ENCODE measurements around the gene CRHR1.

Gene CRHR1

GRCh38 chr17:45877467-45877866, 93.3 kb downstream of the CRHR1 start:
- H3K27ac ChIP-seq, result no peak overlapping the region
- no peak overlapping the region for H3K9ac ChIP-seq
- H4K20me1 ChIP-seq, result no peaks in the 10 kb centered on the region; a peak in 1 of 22 replicates
- H3K27me3 ChIP-seq, result no peaks in the 10 kb centered on the region
- peaks cover 9 to 17% (median 12%) of the 10 kb centered on the region in 10 experiments; a peak in 17 of 20 replicates for H3K4me1 ChIP-seq
- H3K9me3 ChIP-seq (replicated peaks in 1 of 11), result peaks cover 0 to 11% (median 0%) of the 10 kb centered on the region in 11 experiments; a peak in 4 of 22 replicates
- H3K36me3 ChIP-seq, result no peaks in the 10 kb centered on the region
- no peak for TF ChIP-seq Cebpa-rat (IDR thresholded peaks at IDR 0.05)
- H3K4me2 ChIP-seq, result no peak overlapping the region
- H3K4me3 ChIP-seq, result no peak overlapping the region

- H3K4me3 ChIP-seq, result no peak overlapping the region
These were observed 98.9 kb downstream of the CRHR1 start for GRCh38 chr17:45883063-45883462.

More at GRCh38 chr17:45883063-45883462, 98.9 kb downstream of the CRHR1 start:
- Histone ChIP-seq H3K4me1 (peaks cover 0 to 5% (median 0%) of the 10 kb centered on the region in 10 experiments; a peak in 3 of 20 replicates), H3K4me2 (no peak overlapping the region), H3K27me3 (no peaks in the 10 kb centered on the region), H4K20me1 (no peaks in the 10 kb centered on the region), H3K36me3 (no peaks in the 10 kb centered on the region), H3K9ac (no peak overlapping the region), H3K9me3 (replicated peaks in 1 of 11) (peaks cover 0 to 2% (median 0%) of the 10 kb centered on the region in 11 experiments; a peak in 2 of 22 replicates), H3K27ac (no peak overlapping the region)
- TF ChIP-seq Cebpa-rat (IDR thresholded peaks at IDR 0.05), result no peak
